Cardiac fibroblast (primary cell): ENCODE data around the gene GCKR.

ENCODE experiments used
- DNase-seq, 2 donors: peaks; one replicate each; pipeline versions ENCODE4 v3.0.0 to v3.0.0-alpha.2; 2010; ENCODE audit warnings: low read depth in 2 of 2
- H3K4me3 ChIP-seq, 2 donors: replicated peaks in 1 of 2; 1 replicate in 1 of 2; 2 replicates in 1 of 2; pipeline ENCODE4 v1.5.1; 2011; ENCODE audit warnings: low read depth in 2 of 2, low read length in 2 of 2, mild to moderate bottlenecking in 2 of 2, moderate library complexity in 1 of 2
- TF ChIP-seq, protein P1 (sequence below): IDR thresholded peaks from one replicate; pipeline ENCODE4 v1.5.1; 2011; ENCODE audit warnings: low read depth, mild to moderate bottlenecking, low read length, inconsistent platforms

Gene GCKR

DNA sequence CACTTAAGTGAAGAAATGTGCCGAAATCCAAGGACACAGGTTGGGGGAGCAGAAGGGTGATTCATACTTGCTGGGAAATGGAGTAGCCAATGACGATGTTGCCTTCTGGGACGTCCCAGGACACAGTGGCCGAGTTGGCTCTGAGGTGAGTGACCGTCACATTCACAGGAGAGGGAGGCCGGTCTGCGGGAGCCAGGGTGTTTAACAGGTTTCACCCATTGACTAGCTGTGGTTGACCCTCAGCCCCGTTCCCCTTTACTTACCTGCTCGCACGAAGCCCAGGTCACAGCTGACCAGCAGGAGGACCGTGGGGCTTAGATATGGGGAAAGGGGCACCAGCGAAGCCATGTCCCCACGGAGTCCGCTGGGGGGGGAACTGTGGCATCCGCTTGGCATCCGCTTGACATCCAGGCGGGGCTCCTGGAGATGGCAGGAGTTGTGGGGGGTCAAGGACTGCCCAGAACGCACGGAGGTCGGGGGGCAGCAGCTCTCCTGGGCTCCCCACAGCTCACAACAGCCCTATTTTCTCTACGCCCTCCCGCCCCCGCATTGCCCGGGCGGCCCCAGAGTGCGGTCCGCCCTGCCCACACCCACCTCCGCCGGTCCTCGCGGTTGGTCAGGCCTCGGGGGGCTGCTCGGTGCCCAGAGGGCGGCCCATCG, 2.2 kb upstream of the GCKR start:
- peak overlapping the region; percentile 68 to 69 for H3K4me3 ChIP-seq
- DNase-seq, result peak; percentile 60 to 80
- TF ChIP-seq, protein P1, sequence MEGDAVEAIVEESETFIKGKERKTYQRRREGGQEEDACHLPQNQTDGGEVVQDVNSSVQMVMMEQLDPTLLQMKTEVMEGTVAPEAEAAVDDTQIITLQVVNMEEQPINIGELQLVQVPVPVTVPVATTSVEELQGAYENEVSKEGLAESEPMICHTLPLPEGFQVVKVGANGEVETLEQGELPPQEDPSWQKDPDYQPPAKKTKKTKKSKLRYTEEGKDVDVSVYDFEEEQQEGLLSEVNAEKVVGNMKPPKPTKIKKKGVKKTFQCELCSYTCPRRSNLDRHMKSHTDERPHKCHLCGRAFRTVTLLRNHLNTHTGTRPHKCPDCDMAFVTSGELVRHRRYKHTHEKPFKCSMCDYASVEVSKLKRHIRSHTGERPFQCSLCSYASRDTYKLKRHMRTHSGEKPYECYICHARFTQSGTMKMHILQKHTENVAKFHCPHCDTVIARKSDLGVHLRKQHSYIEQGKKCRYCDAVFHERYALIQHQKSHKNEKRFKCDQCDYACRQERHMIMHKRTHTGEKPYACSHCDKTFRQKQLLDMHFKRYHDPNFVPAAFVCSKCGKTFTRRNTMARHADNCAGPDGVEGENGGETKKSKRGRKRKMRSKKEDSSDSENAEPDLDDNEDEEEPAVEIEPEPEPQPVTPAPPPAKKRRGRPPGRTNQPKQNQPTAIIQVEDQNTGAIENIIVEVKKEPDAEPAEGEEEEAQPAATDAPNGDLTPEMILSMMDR, result no peak

DNA sequence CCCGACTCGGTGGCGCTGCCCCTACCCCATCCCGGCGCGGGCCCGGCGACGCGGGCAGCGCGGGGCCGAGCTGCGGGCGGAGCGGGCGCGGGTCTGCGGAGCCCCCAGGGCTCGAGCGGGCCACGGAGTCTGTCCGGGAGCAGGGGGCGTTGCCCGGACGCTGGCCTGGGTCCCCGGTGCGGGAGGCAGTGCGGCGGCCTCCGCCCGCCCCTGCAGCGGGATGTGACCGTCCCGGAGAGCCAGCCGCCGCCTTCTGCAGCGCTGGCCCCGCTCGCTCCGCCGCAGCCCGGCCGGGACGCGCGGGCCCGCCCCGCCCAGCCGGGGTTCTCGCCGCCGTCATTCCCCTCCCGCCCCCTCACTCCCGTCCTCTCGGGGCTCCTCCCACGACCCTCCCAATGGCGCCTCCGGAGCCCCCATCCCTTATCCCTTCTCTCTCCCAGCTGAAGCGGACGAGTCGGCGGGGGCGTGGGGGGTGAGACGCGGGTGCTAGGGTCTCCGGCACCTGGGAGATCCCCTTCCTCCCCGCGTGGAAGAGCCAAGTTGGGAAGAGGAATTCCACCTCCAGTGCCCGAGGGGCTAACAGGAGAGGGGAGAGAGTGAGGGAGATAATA, 1.6 kb upstream of the GCKR start, which contains the start of gene FNDC4:
Gene FNDC4 (minus strand): TSS at position 257 of the 611 bp plus-strand sequence. CDS start 521 bp downstream, outside the sequence.
- H3K4me3 ChIP-seq, result peak within 1 kb of the TSS; percentile 68 to 69
- TF ChIP-seq, protein P1, result no peak
- peak in 1 of 2 donors; percentile 18 for DNase-seq

DNA sequence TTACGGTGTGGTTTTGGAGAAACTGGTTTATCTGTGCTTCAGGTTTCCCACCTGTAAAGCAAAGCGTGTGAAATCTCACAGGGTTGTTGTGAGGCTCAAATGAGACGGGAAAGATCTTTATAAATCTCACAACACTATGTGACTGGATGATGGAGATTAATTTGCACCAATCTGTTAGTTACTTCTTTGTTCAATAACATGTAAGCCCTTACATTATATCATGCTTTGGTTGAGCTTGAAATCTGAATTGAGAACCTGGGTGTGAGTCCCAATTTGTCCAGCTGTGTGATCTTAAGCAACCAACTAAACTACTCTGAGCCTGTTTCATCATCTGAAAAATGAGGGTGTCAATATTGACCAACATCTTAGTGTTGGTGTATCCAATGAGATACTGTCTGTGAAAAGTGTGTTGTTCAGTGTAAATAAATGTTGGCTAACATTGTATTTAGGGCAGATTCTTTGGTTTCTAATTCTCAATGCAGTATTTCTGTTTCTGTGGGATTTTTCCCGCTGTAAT, 741 bp upstream of the GCKR start:
- no peak overlapping the region for H3K4me3 ChIP-seq
- TF ChIP-seq, protein P1, result no peak

GRCh38 chr2:27497288-27497627, 619 bp downstream of the GCKR start:
- no peak overlapping the region for H3K4me3 ChIP-seq
- DNase-seq, result no peak
- TF ChIP-seq, protein P1, result no peak

More for the DNA sequence above, 741 bp upstream of the GCKR start:
- no peak for DNase-seq

DNA sequence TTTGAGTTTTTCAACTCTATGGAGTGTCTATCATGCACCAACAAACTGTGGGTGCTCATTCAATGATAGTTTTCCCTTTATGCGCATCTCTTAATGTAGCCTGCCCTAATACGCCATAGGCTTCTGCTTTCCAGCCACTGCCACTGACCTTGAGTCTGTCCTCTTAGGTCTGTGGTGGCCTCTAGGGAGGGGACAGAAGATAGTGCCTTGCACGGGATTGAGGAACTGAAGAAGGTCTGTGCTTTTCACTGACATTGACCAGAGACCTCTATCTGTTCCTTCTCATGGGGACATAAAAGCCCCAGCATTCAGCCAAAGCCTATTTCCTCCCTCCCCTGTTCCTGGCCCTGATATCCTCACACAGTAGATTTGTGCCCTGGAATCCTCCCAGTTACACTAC, 2.3 kb downstream of the GCKR start:
- no peak for DNase-seq
- no peak overlapping the region for H3K4me3 ChIP-seq
- TF ChIP-seq, protein P1, result no peak

GRCh38 chr2:27501042-27501441, 4.4 kb downstream of the GCKR start:
- no peak for DNase-seq
- TF ChIP-seq, protein P1, result no peak
- no peak overlapping the region for H3K4me3 ChIP-seq
